ENCODE results near the gene DVL1. TPM values are rescaled to one million over a fixed set of nuclear protein-coding genes. Genes with fewer than 3 reads are reported as not detected.

Gene DVL1
- total and polyA plus RNA-seq, 2 of the 13 experiments (the other 11 are each of a cell fraction or from before 2014, with no cell fraction given), result 30.8 to 60.4 TPM

- TF ChIP-seq, protein P1, sequence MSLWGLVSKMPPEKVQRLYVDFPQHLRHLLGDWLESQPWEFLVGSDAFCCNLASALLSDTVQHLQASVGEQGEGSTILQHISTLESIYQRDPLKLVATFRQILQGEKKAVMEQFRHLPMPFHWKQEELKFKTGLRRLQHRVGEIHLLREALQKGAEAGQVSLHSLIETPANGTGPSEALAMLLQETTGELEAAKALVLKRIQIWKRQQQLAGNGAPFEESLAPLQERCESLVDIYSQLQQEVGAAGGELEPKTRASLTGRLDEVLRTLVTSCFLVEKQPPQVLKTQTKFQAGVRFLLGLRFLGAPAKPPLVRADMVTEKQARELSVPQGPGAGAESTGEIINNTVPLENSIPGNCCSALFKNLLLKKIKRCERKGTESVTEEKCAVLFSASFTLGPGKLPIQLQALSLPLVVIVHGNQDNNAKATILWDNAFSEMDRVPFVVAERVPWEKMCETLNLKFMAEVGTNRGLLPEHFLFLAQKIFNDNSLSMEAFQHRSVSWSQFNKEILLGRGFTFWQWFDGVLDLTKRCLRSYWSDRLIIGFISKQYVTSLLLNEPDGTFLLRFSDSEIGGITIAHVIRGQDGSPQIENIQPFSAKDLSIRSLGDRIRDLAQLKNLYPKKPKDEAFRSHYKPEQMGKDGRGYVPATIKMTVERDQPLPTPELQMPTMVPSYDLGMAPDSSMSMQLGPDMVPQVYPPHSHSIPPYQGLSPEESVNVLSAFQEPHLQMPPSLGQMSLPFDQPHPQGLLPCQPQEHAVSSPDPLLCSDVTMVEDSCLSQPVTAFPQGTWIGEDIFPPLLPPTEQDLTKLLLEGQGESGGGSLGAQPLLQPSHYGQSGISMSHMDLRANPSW (CRISPR knock-in tag; IDR thresholded peaks at IDR 0.05; ENCODE audit: borderline replicate concordance), result no peak
- TF ChIP-seq ZNF513 (CRISPR knock-in tag; conservative IDR thresholded peaks at IDR 0.05) (no peak), ZKSCAN8 (CRISPR knock-in tag; IDR thresholded peaks at IDR 0.05; ENCODE audit: borderline replicate concordance) (peak; percentile 86), ZBTB42 (CRISPR knock-in tag; IDR thresholded peaks at IDR 0.05) (no peak), ZNF451 (CRISPR knock-in tag; IDR thresholded peaks at IDR 0.05) (no peak), SRSF9 (IDR thresholded peaks at IDR 0.05; ENCODE audit: borderline replicate concordance, insufficient read depth, low read depth, low read length, poor library complexity, severe bottlenecking) (no peak), BRCA1 (CRISPR knock-in tag; IDR thresholded peaks at IDR 0.05) (no peak), ZBTB46 (CRISPR knock-in tag; IDR thresholded peaks at IDR 0.05; ENCODE audit: borderline replicate concordance) (no peak), SMAD1 (CRISPR knock-in tag; IDR thresholded peaks at IDR 0.05; ENCODE audit: borderline replicate concordance, low read depth) (no peak), ZNF569 (CRISPR knock-in tag; IDR thresholded peaks at IDR 0.05; ENCODE audit: borderline replicate concordance) (no peak), ZNF292 (CRISPR knock-in tag; IDR thresholded peaks at IDR 0.05; ENCODE audit: borderline replicate concordance, low read depth) (peak; percentile 70; the same call in 1 of the 2 replicates), ZNF790 (CRISPR knock-in tag; IDR thresholded peaks at IDR 0.05; ENCODE audit: borderline replicate concordance) (no peak), MTERF4 (CRISPR knock-in tag; IDR thresholded peaks at IDR 0.05) (no peak), MXD4 (CRISPR knock-in tag; IDR thresholded peaks at IDR 0.05) (no peak), JUN (CRISPR knock-in tag; IDR thresholded peaks at IDR 0.05) (no peak), FOXO1 (CRISPR knock-in tag; IDR thresholded peaks at IDR 0.05) (no peak), U2AF2 (IDR thresholded peaks at IDR 0.05; ENCODE audit: low read depth, low read length) (no peak), ZFP41 (CRISPR knock-in tag; IDR thresholded peaks at IDR 0.05; ENCODE audit: borderline replicate concordance) (no peak)
- TF ChIP-seq, protein P2, sequence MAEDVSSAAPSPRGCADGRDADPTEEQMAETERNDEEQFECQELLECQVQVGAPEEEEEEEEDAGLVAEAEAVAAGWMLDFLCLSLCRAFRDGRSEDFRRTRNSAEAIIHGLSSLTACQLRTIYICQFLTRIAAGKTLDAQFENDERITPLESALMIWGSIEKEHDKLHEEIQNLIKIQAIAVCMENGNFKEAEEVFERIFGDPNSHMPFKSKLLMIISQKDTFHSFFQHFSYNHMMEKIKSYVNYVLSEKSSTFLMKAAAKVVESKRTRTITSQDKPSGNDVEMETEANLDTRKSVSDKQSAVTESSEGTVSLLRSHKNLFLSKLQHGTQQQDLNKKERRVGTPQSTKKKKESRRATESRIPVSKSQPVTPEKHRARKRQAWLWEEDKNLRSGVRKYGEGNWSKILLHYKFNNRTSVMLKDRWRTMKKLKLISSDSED (CRISPR knock-in tag; IDR thresholded peaks at IDR 0.05), result no peak
- TF ChIP-seq, protein P3, sequence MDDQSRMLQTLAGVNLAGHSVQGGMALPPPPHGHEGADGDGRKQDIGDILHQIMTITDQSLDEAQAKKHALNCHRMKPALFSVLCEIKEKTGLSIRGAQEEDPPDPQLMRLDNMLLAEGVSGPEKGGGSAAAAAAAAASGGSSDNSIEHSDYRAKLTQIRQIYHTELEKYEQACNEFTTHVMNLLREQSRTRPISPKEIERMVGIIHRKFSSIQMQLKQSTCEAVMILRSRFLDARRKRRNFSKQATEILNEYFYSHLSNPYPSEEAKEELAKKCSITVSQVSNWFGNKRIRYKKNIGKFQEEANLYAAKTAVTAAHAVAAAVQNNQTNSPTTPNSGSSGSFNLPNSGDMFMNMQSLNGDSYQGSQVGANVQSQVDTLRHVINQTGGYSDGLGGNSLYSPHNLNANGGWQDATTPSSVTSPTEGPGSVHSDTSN (CRISPR knock-in tag; IDR thresholded peaks at IDR 0.05; ENCODE audit: borderline replicate concordance), result no peak
These were observed 12.8 kb upstream of the DVL1 start (continued) for GRCh38 chr1:1361982-1362423.

Data from HepG2 (cell line).